GM06990 (cell line): ENCODE results near the gene ATP4A.

Source experiments
- DNase-seq: peaks from one replicate; pipeline ENCODE4 v3.0.0-alpha.2; 2011; ENCODE audit not compliant: insufficient read length; ENCODE audit errors: extremely low read depth
- H3K27me3 ChIP-seq: replicated peaks from 2 replicates; pipeline ENCODE4 v1.6.0; 2011; ENCODE audit warnings: low read length; ENCODE audit not compliant: control insufficient read depth, insufficient read depth
- H3K36me3 ChIP-seq: 2 replicates; pipeline ENCODE4 v1.5.1; 2011; ENCODE audit warnings: low read length; ENCODE audit not compliant: control insufficient read depth, insufficient read depth
- H3K4me3 ChIP-seq: replicated peaks from 2 replicates; pipeline ENCODE4 v1.5.1; 2011; ENCODE audit warnings: low read depth, mild to moderate bottlenecking, control low read depth, low read length
- TF ChIP-seq, protein P1 (sequence below): IDR thresholded peaks from 2 replicates; pipeline ENCODE4 v1.5.1; 2011; ENCODE audit warnings: low read length, control low read depth, mild to moderate bottlenecking, inconsistent platforms; ENCODE audit not compliant: insufficient read depth, poor library complexity, severe bottlenecking

The ATP4A gene

GRCh38 chr19:35539314-35539713 is 24.1 kb downstream of the ATP4A start:
- no peak for DNase-seq
- Histone ChIP-seq H3K27me3 (no peaks in the 10 kb centered on the region), H3K4me3 (no peak overlapping the region), H3K36me3 (peaks cover 4% of the 10 kb centered on the region)
- TF ChIP-seq, protein P1, sequence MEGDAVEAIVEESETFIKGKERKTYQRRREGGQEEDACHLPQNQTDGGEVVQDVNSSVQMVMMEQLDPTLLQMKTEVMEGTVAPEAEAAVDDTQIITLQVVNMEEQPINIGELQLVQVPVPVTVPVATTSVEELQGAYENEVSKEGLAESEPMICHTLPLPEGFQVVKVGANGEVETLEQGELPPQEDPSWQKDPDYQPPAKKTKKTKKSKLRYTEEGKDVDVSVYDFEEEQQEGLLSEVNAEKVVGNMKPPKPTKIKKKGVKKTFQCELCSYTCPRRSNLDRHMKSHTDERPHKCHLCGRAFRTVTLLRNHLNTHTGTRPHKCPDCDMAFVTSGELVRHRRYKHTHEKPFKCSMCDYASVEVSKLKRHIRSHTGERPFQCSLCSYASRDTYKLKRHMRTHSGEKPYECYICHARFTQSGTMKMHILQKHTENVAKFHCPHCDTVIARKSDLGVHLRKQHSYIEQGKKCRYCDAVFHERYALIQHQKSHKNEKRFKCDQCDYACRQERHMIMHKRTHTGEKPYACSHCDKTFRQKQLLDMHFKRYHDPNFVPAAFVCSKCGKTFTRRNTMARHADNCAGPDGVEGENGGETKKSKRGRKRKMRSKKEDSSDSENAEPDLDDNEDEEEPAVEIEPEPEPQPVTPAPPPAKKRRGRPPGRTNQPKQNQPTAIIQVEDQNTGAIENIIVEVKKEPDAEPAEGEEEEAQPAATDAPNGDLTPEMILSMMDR = no peak

DNA sequence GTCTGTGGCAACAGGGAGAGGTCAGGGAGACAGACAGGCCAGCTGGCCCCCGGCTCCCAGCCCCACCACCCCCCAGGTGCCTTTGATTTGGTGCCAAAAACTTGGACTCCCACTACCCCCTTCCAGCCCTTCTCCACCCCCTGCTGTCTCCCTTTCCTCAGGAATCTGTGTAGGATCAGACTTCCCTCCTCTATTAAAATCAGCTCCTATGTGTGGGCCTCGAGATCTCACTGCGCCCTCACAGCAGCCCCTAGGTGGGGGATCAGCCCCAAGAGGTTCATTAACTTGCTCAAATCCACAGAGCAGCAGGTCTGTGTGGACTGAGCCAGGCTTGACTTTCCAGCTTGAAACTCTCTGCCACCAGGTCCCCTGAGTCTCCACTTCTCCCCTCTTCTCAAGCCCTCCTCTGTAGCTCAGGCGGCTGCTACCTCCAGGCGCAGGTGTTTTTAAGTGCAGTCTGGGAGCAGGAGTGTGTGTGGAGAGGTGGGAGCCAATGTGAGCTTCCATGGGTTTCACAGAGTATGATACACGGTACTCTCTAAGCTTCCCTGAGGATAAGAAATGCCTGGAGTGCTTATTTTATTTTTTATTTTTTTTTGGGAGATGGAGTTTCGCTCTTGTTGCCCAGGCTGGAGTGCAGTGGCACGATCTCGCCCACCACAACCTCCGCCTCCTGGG is 28.5 kb downstream of the ATP4A start:
- TF ChIP-seq, protein P1 = no peak
- H3K27me3 ChIP-seq = no peaks in the 10 kb centered on the region; the same call in 1 of the 2 replicates
- H3K4me3 ChIP-seq = no peak overlapping the region
- no peaks in the 10 kb centered on the region; the same call in 1 of the 2 replicates for H3K36me3 ChIP-seq
- DNase-seq = no peak

DNA sequence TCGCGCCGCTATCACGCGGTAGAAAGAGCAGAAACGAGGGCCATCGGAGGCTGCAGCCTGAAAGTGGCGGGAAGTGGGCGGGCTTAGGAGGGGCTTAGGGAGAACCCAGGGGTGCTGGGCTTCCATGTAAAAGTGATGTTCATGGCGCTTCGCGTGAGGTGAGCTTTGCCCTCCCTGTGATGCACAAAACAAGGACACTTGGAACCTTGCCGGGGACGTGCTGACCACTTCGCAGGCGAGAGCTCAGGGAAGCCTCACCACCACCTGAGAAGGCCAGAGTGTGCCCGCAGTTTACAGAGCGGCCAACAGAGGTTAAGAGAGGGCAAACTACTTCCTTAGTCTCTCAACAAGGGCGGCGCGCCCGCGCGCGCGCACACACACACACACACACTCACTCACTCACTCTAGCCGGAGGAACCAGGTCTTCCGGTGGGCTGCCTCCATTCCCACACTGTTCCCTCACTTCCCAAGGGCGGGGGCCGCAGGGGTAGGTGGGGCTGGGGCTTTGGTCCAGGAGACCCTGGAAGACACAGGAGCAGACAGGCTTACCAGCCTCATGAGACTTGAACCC is 29.6 kb downstream of the ATP4A start:
- TF ChIP-seq, protein P1 = no peak
- H3K27me3 ChIP-seq = no peaks in the 10 kb centered on the region; the same call in 1 of the 2 replicates
- no peaks in the 10 kb centered on the region for H3K36me3 ChIP-seq
- no peak overlapping the region for H3K4me3 ChIP-seq
- DNase-seq = peak; percentile 48

GRCh38 chr19:35533201-35533821 is 30.1 kb downstream of the ATP4A start, which contains the start of gene GAPDHS:
Gene GAPDHS, plus strand, starts transcription at chr19:35533456. Its CDS starts 72 bp downstream, at chr19:35533528.
- TF ChIP-seq, protein P1 = no peak
- no peak for DNase-seq
- peaks cover 1% of the 10 kb centered on the region for H3K27me3 ChIP-seq
- no peak within 1 kb of the TSS for H3K4me3 ChIP-seq
- H3K36me3 ChIP-seq = no peaks in the 10 kb centered on the region

- Histone ChIP-seq H3K27me3 (peaks cover 1% of the 10 kb centered on the region), H3K36me3 (no peaks in the 10 kb centered on the region), H3K4me3 (no peak overlapping the region)
- DNase-seq = no peak
- TF ChIP-seq, protein P1 = no peak
Observed at GRCh38 chr19:35531291-35531690, 32.2 kb downstream of the ATP4A start.
